Esophagus muscularis mucosa (tissue), 4 donors: ENCODE measurements around the gene CAMTA1.

ENCODE experiments used
- EP300 ChIP-seq: sonication (generic); formaldehyde crosslinking; IDR thresholded peaks from one replicate; pipeline ENCODE4 v1.6.1; 2017; ENCODE audit warnings: antibody characterized with exemption
- POLR2AphosphoS5 ChIP-seq, 2 donors: sonication (generic); formaldehyde crosslinking; IDR thresholded peaks; one replicate each; pipeline ENCODE4 v1.6.1; 2017; ENCODE audit warnings: antibody characterized with exemption in 2 of 2
- TF ChIP-seq, protein P1 (sequence below), 3 experiments: fragments of 200-600 bp in 2 of 3; fragments of 450-650 bp in 1 of 3; sonication (generic) in 2 of 3; IDR thresholded peaks; one replicate each; pipeline ENCODE4 v1.5.1; 2017 to 2019; ENCODE audit warnings: antibody characterized with exemption in 3 of 3, mild to moderate bottlenecking in 2 of 3, moderate library complexity in 1 of 3

GRCh38 chr1:7369866-7370265 is 584.6 kb downstream of the CAMTA1 start:
- TF ChIP-seq, protein P1, sequence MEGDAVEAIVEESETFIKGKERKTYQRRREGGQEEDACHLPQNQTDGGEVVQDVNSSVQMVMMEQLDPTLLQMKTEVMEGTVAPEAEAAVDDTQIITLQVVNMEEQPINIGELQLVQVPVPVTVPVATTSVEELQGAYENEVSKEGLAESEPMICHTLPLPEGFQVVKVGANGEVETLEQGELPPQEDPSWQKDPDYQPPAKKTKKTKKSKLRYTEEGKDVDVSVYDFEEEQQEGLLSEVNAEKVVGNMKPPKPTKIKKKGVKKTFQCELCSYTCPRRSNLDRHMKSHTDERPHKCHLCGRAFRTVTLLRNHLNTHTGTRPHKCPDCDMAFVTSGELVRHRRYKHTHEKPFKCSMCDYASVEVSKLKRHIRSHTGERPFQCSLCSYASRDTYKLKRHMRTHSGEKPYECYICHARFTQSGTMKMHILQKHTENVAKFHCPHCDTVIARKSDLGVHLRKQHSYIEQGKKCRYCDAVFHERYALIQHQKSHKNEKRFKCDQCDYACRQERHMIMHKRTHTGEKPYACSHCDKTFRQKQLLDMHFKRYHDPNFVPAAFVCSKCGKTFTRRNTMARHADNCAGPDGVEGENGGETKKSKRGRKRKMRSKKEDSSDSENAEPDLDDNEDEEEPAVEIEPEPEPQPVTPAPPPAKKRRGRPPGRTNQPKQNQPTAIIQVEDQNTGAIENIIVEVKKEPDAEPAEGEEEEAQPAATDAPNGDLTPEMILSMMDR (IDR thresholded peaks at IDR 0.05) = no peak
- TF ChIP-seq POLR2AphosphoS5 (IDR thresholded peaks at IDR 0.05) (no peak), EP300 (no peak)
